Measurements from ENCODE around the gene PLIN4. TPM values are rescaled to one million over a fixed set of nuclear protein-coding genes. Genes with fewer than 3 reads are reported as not detected.

PLIN4 gene
- total RNA-seq, 4 donors from 2014 or later: 1.3 to 6.6 (median 3.7) TPM

GRCh38 chr19:4492337-4493103 lies 25.8 kb downstream of the PLIN4 start:
- Histone ChIP-seq H3K36me3 (peaks cover 36 to 72% of the 10 kb centered on the region in 2 donors), H3K4me1 (no peaks in the 10 kb centered on the region), H3K4me3 (replicated peaks in 1 of 3) (no peak overlapping the region), H3K27me3 (no peaks in the 10 kb centered on the region), H3K9me3 (no peaks in the 10 kb centered on the region), H3K27ac (no peak overlapping the region)
- WGBS, 2 donors: 89 to 94% methylated on average over 3 of the region's 3 CpGs
- no peak for DNase-seq
- intact Hi-C loops (cut with DNase I): no loop called here
- TF ChIP-seq POLR2A (IDR thresholded peaks at IDR 0.05) (no peak), CTCF (IDR thresholded peaks at IDR 0.05) (no peak)

- Histone ChIP-seq H3K27ac (no peak overlapping the region), H3K4me1 (no peaks in the 10 kb centered on the region), H3K4me3 (replicated peaks in 1 of 3) (no peak overlapping the region), H3K36me3 (peaks cover 33 to 64% of the 10 kb centered on the region in 2 donors), H3K9me3 (no peaks in the 10 kb centered on the region), H3K27me3 (no peaks in the 10 kb centered on the region)
- TF ChIP-seq POLR2A (IDR thresholded peaks at IDR 0.05): no peak
- no peak for TF ChIP-seq CTCF (IDR thresholded peaks at IDR 0.05)
- DNase-seq: no peak
- intact Hi-C loops (cut with DNase I): no loop called here
- 93 to 98% methylated on average over 19 to 21 of the region's 21 CpGs for WGBS, 2 donors
Measured at GRCh38 chr19:4491446-4491845, 26.8 kb downstream of the PLIN4 start.

DNA sequence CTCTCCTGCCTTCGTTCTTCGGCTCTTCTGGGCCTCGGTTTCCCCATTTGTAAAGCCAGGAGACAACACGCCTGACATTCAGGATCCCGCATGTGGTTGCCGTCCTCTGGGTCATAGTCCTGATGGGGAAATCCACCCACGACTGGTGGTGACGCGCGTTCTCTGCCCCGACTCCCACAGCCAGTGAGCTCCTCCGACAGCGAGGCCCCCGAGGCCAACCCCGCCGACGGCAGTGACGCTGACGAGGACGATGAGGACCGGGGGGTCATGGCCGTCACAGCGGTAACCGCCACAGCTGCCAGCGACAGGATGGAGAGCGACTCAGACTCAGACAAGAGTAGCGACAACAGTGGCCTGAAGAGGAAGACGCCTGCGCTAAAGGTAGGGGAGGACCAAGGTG lies 29.8 kb downstream of the PLIN4 start:
- Histone ChIP-seq H3K4me3 (replicated peaks in 1 of 3) (no peak overlapping the region), H3K27me3 (no peaks in the 10 kb centered on the region), H3K9me3 (no peaks in the 10 kb centered on the region), H3K36me3 (peaks cover 21 to 45% of the 10 kb centered on the region in 2 donors), H3K27ac (no peak overlapping the region), H3K4me1 (no peaks in the 10 kb centered on the region)
- no peak for DNase-seq
- 94 to 96% methylated on average over 29 of the region's 29 CpGs for WGBS, 2 donors
- TF ChIP-seq POLR2A (IDR thresholded peaks at IDR 0.05) (no peak), CTCF (IDR thresholded peaks at IDR 0.05) (no peak)
- intact Hi-C loops (cut with DNase I): no loop called here

DNA sequence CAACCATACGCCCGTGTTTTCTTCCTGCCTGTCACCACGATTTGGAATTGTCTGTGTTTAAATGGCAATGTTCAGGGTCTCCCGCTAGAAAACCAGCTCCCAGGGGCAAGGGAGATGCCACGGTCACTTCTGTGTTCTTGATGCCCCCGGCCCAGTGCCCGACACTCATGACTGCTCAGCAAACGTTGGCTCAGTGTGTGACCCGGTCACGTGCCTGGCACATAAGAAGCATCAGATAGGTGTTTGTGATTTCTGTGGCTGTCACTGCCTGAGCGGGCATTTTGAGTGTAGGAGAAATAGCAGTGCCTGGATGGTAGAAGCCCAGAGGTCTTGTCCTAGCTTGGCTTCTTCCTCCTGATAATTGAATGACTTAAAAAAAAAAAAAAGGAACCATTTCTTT lies 30.7 kb downstream of the PLIN4 start:
- Histone ChIP-seq H3K4me3 (replicated peaks in 1 of 3) (no peak overlapping the region), H3K4me1 (no peaks in the 10 kb centered on the region), H3K36me3 (peaks cover 17 to 47% of the 10 kb centered on the region in 2 donors), H3K9me3 (no peaks in the 10 kb centered on the region), H3K27me3 (no peaks in the 10 kb centered on the region), H3K27ac (no peak overlapping the region)
- DNase-seq: no peak
- TF ChIP-seq POLR2A (IDR thresholded peaks at IDR 0.05) (no peak), CTCF (IDR thresholded peaks at IDR 0.05) (no peak)
- intact Hi-C loops (cut with DNase I): no loop called here
- WGBS, 2 donors: 86 to 89% methylated on average over 11 of the region's 11 CpGs

DNA sequence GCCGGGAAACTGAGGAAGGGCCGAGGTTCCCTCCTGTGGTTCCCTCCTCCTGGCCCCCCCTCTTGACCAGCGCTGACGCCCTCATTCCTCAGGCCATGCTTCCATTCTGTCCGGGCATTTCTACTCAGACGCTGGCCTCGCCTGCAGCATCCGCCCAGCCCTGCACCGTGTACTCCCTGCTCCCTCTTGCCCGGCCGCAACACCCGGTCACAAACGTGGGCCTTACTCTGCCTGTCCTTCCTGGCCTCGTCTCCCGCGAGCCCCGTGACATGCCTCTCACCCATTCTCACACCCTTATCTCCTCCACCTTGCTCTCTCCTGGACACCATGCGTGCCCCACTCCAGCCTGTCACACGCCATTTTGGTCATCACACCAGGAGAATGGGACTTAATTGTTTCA lies 34.9 kb downstream of the PLIN4 start:
- no peak for DNase-seq
- 92 to 93% methylated on average over 19 of the region's 19 CpGs for WGBS, 2 donors
- TF ChIP-seq CTCF (IDR thresholded peaks at IDR 0.05) (no peak), POLR2A (IDR thresholded peaks at IDR 0.05) (no peak)
- H3K27ac ChIP-seq: no peak overlapping the region
- no peak overlapping the region for H3K4me3 ChIP-seq (replicated peaks in 1 of 3)
- H3K4me1 ChIP-seq: no peaks in the 10 kb centered on the region
- H3K27me3 ChIP-seq: no peaks in the 10 kb centered on the region
- intact Hi-C loops (cut with DNase I): no loop called here
- no peaks in the 10 kb centered on the region for H3K9me3 ChIP-seq
- H3K36me3 ChIP-seq: peaks cover 0 to 23% of the 10 kb centered on the region in 2 donors
